Measurements from ENCODE around the gene DIP2C. TPM values are rescaled to one million over a fixed set of nuclear protein-coding genes. Genes with fewer than 3 reads are reported as not detected.

DIP2C gene
- polyA plus RNA-seq, 1 donor, result 26.3 TPM

DNA sequence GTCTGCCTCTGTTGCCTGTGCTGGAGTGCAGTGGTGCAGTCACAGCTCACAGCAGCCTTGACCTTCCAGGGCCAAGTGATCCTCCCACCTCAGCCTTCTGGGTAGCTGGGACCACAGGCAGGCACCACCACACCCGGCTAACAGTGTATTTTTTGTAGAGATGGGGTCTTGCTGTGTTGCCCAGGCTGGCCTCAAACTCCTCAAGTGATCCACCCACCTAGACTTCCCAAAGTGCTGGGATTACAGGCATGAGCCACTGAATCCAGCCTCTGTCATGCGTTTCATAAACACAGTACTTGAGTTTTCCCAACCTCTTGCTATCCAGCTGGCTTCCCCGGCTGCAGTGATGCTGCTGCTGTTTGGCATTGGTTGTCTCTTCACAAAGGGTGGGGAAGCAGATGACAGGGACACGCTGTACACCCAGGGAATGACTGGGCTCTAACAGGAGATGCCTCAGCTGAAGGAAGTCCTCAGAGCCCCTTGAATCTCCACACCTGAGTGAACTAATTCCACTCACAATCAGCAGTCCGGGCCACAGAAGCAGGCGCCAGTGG, 191.5 kb downstream of the DIP2C start:
- no peak for DNase-seq (ENCODE audit: low read depth)

GRCh38 chr10:497289-497688, 192.2 kb downstream of the DIP2C start:
- DNase-seq (ENCODE audit: low read depth), result no peak

- DNase-seq (ENCODE audit: low read depth), result no peak
Observed at GRCh38 chr10:494556-494955, 194.9 kb downstream of the DIP2C start.

DNA sequence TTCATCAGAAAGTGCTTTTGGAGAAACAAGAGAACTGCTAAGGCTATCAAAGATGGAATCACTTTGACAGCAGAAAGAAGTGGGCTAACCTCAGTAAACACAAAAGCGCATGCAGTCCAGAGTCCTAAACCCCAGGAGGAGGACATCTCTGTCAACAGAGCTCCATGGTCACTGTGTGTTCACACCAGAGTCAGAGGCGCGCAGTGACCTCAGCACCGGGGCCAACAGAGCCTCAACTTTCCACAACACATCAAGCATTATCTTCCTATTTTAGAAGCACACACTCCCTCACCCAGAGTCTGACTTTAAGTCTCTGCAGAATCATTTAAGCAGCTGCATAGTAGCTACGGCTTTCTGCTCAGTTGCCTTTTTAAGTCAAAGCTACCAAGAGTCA, 195.3 kb downstream of the DIP2C start:
- DNase-seq (ENCODE audit: low read depth), result no peak

DNA sequence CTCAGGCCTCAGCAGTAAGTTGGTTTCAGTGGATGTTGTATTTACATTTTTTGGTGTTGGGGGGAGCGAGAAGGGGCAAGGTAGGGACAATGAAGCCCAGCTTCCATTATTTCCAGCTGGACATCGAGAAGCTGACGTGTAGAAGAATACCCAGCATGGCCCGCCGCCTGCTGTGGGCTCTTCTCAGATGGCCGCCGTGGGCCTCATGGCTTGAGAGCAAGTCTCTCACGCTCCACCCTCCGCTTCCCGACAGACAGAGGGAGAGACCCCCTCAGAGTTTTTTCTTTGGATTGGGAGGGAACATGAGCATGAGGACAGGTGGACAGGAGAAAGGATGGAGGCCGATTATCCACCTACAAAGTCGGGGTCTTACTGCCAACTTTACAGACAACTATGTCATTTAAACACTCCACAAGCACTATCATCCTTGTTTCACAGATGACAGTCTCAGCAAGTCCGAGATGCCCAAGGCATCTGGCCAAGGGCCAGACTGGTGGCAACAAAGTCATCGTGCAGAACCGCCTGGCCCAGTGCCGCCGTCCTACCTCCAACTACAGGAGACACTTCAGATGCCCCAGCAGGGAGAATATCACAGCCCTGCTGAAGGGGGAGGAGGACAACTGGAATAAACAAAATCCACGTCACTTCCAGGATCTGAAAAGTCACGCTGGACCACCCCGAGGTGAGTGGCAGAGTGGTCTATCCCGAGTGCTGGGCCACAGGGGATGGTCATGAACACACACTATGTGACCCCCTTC, 195.9 kb downstream of the DIP2C start:
- no peak for DNase-seq (ENCODE audit: low read depth)

DNA sequence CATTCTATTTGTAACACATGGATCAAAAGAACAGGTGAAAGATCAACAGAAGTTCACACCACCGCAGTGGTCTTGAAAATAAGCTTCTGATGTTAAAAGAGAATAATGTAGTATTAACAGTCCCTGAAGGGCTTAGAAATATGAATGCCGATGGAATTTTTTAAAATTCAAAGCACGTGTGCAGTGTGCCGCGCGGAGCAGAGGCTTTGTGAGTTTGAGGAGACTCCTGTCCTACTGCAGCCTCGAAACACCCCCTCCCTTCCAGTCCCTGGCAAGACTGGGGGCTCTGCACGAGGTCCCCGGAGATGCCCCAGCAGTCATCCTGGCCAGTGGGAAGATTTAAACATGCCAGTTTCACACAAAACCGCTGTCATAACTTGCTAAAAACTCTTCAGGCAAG, 196.6 kb downstream of the DIP2C start:
- DNase-seq (ENCODE audit: low read depth), result no peak

- no peak for DNase-seq (ENCODE audit: low read depth)
Observed at GRCh38 chr10:491667-492424, 197.6 kb downstream of the DIP2C start.

DNA sequence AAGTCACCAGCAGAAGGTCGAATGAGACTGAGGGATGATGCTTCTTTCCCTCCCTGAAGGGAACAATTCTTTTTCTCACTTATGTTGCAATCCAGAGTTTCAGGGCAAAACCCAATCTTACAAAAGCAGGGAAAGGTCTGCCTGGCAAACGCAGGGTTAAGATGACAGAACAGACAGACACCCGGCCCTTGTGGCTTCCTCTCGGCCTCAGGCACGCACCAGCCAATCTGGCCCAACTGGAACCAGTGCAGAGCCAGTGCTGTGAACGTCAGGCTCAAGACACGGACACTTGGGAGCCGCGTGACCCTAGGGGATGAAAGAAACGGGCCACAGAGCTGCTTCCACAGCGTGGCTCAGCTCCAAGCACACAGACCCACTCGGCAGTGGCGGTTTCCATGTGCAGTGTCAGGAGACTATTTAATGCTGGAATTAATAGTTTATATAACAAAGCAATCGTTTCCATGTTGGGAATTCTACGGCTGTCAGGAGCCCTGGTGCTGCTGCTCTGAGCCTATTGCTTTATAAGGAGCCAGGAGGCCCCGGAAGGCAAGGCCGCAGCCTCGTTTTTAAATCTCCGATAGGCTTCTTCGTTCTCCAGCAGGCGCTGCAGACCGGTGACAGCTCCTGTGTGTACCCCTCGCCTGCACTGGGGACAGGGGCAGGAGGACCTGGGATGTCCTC, 198.4 kb downstream of the DIP2C start:
- no peak for DNase-seq (ENCODE audit: low read depth)

DNA sequence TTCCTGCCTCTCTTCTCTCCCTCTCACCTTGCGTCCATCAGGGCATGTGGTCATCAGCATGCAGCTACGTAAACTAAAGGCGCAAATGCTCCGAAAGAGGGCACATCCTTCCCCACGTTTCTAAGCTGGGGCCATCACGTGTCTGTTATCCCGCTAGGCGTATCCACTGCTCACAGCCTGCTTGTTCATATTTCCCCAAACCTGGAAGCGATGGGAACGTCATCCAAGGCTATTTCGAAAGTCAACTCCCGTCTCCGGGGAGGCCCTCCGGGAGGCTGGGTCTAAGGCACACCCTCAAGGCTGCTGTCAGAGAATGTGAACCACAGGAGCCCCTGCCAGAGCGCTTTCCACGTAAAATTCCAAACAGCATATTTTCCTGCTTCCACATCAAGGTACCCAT, 199.2 kb downstream of the DIP2C start:
- no peak for DNase-seq (ENCODE audit: low read depth)

- DNase-seq (ENCODE audit: low read depth), result no peak
Observed at GRCh38 chr10:489330-489729, 200.1 kb downstream of the DIP2C start.

DNA sequence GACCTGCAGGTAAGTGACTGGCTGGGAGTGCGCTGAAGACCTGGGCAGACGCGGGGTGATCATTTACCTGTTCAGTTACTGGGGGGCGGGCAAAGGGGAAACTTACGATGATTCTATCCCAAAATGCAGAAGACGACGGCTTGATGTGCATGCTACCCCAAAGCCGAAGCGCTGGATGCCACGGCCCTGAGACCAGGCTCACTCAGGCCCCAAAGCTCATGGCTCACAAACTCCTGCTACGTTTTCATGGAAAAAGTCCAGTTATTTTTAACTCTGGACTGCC, 200.6 kb downstream of the DIP2C start:
- no peak for DNase-seq (ENCODE audit: low read depth)

GRCh38 chr10:488081-488932, 201.2 kb downstream of the DIP2C start:
- no peak for DNase-seq (ENCODE audit: low read depth)

DNA sequence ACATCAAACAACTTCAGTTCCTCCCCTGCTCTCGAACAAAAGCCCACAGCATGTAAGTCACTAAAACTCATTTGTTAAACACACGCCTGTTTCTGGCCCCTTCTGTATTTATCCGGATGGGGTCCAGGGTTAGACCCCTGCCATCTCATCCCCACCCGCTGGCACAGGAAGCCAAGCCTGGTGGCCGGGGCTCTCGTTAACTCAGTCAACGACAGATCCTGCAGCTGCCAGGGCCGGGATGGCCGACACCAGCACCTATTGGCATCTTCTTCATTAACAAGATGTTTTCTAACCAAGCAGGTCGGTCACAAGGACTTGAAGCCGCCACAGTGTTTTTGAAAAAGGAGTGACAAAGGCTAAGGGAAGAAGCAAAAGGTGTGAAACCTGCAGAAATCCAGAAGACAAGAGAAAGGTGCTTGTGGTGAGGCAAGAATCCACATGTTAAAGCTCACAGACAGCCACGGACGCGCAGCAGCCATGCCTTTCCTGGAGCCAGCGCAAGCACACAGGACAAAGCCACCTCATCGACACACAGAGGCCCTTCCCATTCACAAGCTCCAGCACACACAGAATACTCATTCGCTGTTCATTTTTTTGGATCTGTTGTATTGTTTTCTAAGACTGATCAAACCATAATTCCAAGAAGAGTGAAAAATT, 202.7 kb downstream of the DIP2C start:
- no peak for DNase-seq (ENCODE audit: low read depth)

GRCh38 chr10:486206-486605, 203.3 kb downstream of the DIP2C start:
- no peak for DNase-seq (ENCODE audit: low read depth)

GRCh38 chr10:485776-486175, 203.7 kb downstream of the DIP2C start:
- no peak for DNase-seq (ENCODE audit: low read depth)

- no peak for DNase-seq (ENCODE audit: low read depth)
Observed at GRCh38 chr10:484925-485661, 204.4 kb downstream of the DIP2C start.

DNA sequence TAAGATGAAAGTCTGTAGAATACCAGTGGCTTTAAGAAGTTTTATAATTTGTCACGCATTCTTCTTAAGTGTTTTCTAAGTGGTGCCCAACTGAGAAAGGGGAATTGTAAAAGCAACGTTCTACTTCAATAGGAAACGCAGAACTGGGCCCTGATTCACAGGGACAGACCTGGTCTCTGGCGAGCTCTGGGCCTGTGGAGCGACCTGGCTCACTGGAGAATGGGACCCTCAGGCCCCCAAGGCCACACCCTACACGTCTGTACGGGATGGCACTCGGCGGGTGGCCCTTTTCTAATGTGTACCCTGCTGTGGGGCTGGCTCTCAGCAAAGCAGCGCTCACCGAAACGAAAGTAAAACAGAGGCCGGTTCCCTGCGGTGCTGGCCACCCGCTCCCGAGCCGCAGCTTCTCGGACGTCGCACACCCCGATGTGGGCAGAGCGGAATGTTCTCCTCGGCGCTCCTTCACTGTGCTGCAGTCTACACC, 205.0 kb downstream of the DIP2C start:
- no peak for DNase-seq (ENCODE audit: low read depth)

GRCh38 chr10:483261-483660, 206.2 kb downstream of the DIP2C start:
- DNase-seq (ENCODE audit: low read depth), result no peak

DNA sequence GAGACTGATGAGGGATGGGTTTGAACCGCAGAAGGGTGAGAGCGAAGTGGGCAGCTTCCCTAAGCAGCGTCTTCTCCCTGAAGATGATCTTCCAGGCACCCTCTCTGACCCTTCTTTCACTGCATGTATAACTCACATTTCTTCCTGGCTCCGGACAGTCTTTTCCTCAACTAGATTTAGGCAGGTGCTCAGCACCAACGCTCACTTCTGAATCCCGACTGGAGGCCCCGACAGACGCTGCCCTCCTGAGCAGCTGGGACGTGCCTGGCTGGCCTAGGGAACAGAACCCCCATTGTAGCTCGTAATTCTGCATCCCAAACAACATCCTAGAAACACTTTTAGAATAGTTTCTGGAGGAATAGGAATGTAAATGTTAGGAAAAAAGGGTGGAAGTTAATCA, 206.6 kb downstream of the DIP2C start:
- DNase-seq (ENCODE audit: low read depth), result no peak

- no peak for DNase-seq (ENCODE audit: low read depth)
Observed at GRCh38 chr10:482051-482501, 207.4 kb downstream of the DIP2C start.

Data from forelimb muscle (tissue), 1 donor.